Parathyroid adenoma (tissue), 2 donors: Measurements from ENCODE around the gene GSE1.
A peak's percentile ranks its signal among the peaks of the same experiment; 100 is the strongest.

Source experiments
- H2AFZ ChIP-seq: fragments of 300-600 bp; sonication (generic); one replicate; pipeline ENCODE4 v1.7.0; 2017; ENCODE audit warnings: antibody characterized with exemption, mild to moderate bottlenecking
- H3K27ac ChIP-seq: fragments of 300-600 bp; sonication (generic); one replicate; pipeline ENCODE4 v1.7.0; 2017
- H3K27me3 ChIP-seq: fragments of 300-600 bp; sonication (generic); one replicate; pipeline ENCODE4 v1.7.0; 2017; ENCODE audit warnings: low read length; ENCODE audit not compliant: control insufficient read depth, insufficient read depth
- H3K36me3 ChIP-seq: fragments of 300-600 bp; sonication (generic); one replicate; pipeline ENCODE4 v1.7.0; 2017; ENCODE audit warnings: low read length; ENCODE audit not compliant: control insufficient read depth, insufficient read depth
- H3K4me1 ChIP-seq: fragments of 300-600 bp; sonication (generic); one replicate; pipeline ENCODE4 v1.7.0; 2017; ENCODE audit warnings: control low read depth
- H3K4me2 ChIP-seq: fragments of 300-600 bp; sonication (generic); one replicate; pipeline ENCODE4 v1.7.0; 2017; ENCODE audit warnings: low read length
- H3K4me3 ChIP-seq: fragments of 300-600 bp; sonication (generic); one replicate; pipeline ENCODE4 v1.7.0; 2017; ENCODE audit warnings: low read depth, low read length
- H3K79me2 ChIP-seq: fragments of 300-600 bp; sonication (generic); one replicate; pipeline ENCODE4 v1.7.0; 2017; ENCODE audit warnings: control low read depth
- H3K9ac ChIP-seq: fragments of 300-600 bp; sonication (generic); one replicate; pipeline ENCODE4 v1.7.0; 2017; ENCODE audit warnings: mild to moderate bottlenecking
- H3K9me3 ChIP-seq: fragments of 300-600 bp; sonication (generic); one replicate; pipeline ENCODE4 v1.7.0; 2017; ENCODE audit warnings: low read length; ENCODE audit not compliant: control insufficient read depth
- TF ChIP-seq, protein P1 (sequence below): fragments of 300-600 bp; sonication (generic); IDR thresholded peaks from one replicate; pipeline ENCODE4 v1.7.0; 2017; ENCODE audit warnings: antibody characterized with exemption, mild to moderate bottlenecking
- donor health status: primary hyperparathyroidism.

Gene GSE1

DNA sequence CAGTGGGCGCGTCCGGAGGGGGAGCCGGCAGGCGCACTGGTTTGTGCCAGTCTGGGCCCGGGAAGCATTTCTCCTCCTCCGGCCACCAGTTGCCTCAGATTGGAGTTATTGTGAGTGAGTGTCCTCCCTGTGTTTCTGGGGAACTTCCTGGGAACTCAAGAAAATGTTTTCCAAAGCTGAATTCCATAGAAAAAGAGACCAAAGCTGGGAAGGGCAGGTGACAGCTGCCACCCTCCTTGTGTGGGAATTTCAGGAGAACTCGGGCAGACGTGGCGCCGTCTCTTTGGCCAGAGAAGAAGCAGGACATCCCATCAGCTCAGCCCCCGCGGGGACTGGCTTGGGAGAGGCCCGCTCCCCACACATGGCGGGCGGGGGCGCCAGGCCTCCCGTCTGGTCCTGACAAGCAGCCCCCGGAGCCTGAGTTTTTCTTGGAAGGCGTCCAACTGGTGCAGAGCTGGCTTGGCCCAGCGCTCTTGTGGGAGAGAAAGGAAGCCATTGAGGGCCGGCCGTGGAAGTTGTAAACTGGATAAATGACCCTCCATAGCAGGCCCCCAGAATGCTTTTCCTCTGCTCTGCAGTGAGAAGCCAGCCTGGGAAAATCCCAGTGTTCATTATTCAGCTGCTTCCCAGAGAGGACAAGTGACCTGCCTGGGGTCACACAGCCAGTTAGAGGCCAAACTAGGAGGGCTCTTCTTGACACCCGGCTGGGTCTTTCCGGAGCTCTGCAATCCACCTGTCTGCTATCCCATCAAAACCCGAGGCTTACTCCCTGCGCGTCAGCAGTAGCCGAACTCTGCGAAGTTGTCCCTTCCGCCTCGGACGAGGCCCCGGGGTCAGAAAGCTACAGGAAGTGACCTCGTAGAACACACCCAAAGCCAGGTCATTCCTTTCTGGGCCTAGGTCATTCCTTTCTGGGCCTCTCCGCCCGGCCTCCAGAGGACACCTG lies 39.2 kb upstream of the GSE1 start:
- no peaks in the 10 kb centered on the region for H3K36me3 ChIP-seq
- no peak overlapping the region for H3K4me2 ChIP-seq
- H3K9me3 ChIP-seq, result no peaks in the 10 kb centered on the region
- H3K9ac ChIP-seq, result no peak overlapping the region
- peaks cover 89% of the 10 kb centered on the region for H3K79me2 ChIP-seq
- H3K27ac ChIP-seq, result peak overlapping the region; percentile 38
- peaks cover 36% of the 10 kb centered on the region for H3K4me1 ChIP-seq
- H3K27me3 ChIP-seq, result no peaks in the 10 kb centered on the region
- H3K4me3 ChIP-seq, result no peak overlapping the region
- H2AFZ ChIP-seq, result no peak overlapping the region
- TF ChIP-seq, protein P1, sequence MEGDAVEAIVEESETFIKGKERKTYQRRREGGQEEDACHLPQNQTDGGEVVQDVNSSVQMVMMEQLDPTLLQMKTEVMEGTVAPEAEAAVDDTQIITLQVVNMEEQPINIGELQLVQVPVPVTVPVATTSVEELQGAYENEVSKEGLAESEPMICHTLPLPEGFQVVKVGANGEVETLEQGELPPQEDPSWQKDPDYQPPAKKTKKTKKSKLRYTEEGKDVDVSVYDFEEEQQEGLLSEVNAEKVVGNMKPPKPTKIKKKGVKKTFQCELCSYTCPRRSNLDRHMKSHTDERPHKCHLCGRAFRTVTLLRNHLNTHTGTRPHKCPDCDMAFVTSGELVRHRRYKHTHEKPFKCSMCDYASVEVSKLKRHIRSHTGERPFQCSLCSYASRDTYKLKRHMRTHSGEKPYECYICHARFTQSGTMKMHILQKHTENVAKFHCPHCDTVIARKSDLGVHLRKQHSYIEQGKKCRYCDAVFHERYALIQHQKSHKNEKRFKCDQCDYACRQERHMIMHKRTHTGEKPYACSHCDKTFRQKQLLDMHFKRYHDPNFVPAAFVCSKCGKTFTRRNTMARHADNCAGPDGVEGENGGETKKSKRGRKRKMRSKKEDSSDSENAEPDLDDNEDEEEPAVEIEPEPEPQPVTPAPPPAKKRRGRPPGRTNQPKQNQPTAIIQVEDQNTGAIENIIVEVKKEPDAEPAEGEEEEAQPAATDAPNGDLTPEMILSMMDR, result no peak

DNA sequence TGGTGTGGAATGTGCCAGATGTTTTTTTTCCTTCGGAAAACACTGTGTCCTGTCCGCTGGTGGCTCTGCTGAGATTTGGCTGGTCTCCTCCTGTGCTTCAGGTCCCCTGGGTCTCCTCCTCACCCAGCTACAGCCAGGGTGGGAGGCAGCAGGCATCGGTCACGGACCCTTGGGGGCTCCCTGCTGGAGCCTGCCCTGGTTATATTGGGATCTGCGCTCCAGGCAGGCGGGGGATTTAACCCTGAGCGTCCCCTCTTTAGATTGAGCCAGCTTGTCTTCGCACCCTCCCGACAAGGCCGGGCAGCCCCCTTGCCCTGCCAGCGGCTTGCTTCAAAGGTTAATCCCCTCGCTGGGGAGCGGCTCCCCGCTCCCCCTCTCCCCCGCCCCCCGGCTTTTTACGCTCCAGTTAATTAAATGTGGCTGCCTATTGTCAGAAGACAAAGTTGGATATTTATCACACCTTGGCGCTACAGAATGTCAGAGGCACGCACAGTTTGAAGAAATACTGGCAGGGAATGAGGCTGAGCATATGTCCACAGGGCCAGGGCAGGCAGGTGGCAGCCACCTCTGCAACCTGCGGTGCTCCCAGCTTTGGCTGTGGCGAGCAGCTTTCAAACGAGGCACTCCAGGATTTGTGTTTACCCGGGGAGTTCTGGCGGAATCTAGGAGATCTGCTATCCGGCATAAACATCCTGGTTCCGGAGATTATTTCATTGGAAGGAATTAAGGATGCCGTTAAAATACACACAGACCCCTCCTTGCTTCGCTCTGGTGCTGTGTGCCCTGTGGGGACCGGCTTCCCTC lies 38.2 kb upstream of the GSE1 start:
- no peak overlapping the region for H3K27ac ChIP-seq
- peaks cover 38% of the 10 kb centered on the region for H3K4me1 ChIP-seq
- no peaks in the 10 kb centered on the region for H3K9me3 ChIP-seq
- H2AFZ ChIP-seq, result no peak overlapping the region
- H3K4me3 ChIP-seq, result no peak overlapping the region
- H3K79me2 ChIP-seq, result peaks cover 94% of the 10 kb centered on the region
- no peak overlapping the region for H3K4me2 ChIP-seq
- no peaks in the 10 kb centered on the region for H3K27me3 ChIP-seq
- H3K9ac ChIP-seq, result no peak overlapping the region
- TF ChIP-seq, protein P1, result no peak
- H3K36me3 ChIP-seq, result no peaks in the 10 kb centered on the region

DNA sequence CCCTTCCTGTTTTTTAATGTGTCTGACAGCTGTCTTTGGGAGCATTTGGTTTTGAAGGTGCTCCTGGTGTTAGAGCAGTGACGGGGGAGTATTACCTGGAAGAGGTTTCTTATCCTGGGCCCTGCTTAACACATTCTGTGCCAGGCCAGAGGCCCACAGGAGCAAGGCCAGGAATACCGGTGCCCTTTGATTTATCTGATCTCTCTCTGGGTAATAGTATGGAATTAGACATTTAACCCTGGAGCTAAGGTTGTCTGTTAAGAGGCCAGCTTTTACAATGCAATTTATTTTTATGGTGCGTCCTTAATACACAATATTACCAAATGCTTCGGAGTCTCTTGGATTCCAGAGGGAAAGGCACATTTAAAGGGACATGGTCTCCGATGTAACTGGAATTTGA lies 37.2 kb upstream of the GSE1 start:
- Histone ChIP-seq H2AFZ (no peak overlapping the region), H3K4me1 (peaks cover 28% of the 10 kb centered on the region), H3K4me3 (no peak overlapping the region), H3K9ac (no peak overlapping the region), H3K9me3 (no peaks in the 10 kb centered on the region), H3K79me2 (peaks cover 96% of the 10 kb centered on the region), H3K27ac (no peak overlapping the region), H3K36me3 (no peaks in the 10 kb centered on the region), H3K27me3 (no peaks in the 10 kb centered on the region), H3K4me2 (no peak overlapping the region)
- TF ChIP-seq, protein P1, result no peak

DNA sequence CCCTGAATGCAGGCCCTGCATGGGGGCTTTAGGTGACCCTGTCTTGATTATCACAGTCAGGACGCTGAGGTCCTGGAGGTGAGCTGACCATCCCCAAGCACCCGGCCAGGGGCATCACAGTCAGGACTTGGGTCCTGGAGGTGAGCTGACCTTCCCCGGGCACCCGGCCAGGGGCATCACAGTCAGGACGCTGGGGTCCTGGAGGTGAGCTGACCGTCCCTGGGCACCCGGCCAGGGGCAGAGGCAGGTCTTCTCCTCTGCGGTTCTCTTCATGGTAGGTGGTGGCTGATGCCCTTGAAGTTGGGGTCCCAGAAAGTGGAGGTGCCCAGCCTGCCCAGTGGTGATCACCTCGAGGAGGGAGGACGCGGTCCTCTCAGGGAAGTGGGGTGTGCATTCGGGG lies 36.2 kb upstream of the GSE1 start:
- Histone ChIP-seq H3K36me3 (no peaks in the 10 kb centered on the region), H3K4me2 (no peak overlapping the region), H3K27ac (no peak overlapping the region), H3K9me3 (no peaks in the 10 kb centered on the region), H3K4me3 (no peak overlapping the region), H3K9ac (no peak overlapping the region), H3K79me2 (peaks cover 96% of the 10 kb centered on the region), H2AFZ (no peak overlapping the region), H3K27me3 (no peaks in the 10 kb centered on the region), H3K4me1 (peaks cover 22% of the 10 kb centered on the region)
- TF ChIP-seq, protein P1, result no peak
